GM19452 (cell line): ENCODE data around the gene ZEB2.
"Not testable (repeated sequence)": the region's sequence is repeated elsewhere in the genome, so short reads cannot be mapped to it uniquely, and the experiment has no call there.

ENCODE experiments used
- ATAC-seq: cut with Tn5 transposase; IDR thresholded peaks from one replicate; pipeline ENCODE4 v1.9.1; 2021; ENCODE audit not compliant: unreplicated experiment

Gene ZEB2

DNA sequence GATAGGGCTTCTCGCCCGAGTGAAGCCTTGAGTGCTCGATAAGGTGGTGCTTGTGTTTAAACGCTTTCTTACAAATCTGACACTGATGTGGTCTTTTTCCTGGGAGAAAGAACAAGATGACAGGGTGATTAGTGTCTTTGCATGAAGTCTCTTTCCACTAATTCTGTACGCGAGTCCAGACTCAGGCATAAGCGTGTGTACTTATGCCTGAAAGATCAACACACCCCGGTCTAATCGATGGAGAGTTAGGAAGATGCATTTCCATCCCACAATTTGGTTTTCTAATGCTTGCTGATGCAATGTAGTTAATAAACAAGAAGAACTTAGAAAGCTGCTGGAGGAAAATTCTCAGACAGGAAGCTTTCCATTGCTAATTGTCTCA, 130.0 kb downstream of the ZEB2 start:
- no peak for ATAC-seq

DNA sequence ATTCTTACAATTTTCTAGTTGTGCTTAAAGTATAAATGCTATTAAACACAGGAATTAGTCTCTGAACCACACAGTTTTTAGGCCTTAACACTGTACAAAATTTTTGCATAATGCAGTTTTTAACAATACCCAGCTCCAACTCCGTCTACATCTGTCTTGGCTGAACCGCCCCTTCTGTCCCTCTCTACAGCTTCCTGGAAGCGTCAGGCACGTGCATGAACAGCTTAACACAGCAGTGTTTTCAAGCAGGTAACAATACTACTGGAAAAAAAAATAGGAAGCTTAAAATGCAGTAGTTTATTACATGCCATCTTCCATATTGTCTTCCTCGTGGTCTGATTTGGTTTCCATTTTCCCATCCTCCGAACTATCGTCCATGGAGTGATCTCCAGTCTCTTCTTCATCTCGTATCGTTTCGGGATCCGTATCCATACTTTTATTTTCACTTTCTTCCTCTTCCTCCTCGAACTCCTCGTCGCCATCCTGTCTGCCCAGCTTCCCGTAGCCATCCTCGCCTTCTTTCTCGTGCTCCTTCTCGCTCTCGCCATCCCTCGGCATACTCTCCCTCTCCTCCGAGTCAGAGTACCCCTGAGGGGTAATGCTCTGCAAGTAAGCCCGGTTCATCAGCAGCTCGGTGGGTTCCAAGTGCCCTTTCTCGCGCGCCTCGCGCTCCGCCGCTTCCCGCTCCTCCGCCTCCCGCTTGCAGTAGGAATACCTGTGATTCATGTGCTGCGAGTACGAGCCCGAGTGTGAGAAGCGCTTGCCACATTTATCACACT, 130.6 kb downstream of the ZEB2 start:
- no peak for ATAC-seq

DNA sequence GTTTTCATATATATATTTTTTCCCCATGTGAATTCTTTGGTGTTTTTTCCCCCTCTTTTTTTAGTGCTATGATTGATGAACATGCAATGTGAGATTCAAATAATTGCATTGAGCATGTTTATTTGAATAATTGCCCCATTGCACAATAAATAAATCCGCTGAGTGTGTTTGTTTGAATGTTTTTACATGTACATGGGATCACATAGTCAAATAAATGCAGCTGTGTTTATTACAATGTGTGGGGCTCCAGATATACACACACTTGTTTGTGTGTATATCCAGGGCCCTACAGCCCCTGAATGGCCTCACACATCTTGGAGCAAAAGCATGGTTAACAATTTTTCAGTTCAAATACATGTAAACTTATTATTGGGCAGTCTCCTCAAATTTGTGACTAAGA, 134.5 kb downstream of the ZEB2 start:
- no peak for ATAC-seq

DNA sequence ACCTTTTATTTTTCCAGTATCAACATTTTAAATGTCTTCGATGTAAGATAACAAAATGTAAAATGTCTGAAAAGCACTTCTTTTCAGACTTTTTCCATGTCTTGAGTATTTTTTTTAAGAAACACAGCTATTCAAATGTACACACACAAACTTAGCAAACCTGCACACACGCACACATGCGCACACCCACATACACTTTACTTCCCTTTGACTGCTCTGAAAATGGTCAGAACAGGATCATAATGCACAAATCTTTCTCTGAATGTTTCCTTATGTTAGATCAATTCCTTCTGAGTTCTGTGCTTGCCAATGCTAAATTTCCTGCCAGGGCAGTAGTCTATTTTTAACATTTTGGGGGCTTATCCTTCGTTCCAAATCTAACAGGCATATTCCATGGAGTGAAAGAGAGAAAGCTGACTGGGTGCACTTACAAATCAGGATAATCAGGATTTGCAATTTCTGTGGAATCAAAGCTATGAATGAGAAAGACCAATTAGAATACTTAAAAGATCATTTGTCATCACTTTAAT, 136.3 kb downstream of the ZEB2 start:
- ATAC-seq, result no peak

DNA sequence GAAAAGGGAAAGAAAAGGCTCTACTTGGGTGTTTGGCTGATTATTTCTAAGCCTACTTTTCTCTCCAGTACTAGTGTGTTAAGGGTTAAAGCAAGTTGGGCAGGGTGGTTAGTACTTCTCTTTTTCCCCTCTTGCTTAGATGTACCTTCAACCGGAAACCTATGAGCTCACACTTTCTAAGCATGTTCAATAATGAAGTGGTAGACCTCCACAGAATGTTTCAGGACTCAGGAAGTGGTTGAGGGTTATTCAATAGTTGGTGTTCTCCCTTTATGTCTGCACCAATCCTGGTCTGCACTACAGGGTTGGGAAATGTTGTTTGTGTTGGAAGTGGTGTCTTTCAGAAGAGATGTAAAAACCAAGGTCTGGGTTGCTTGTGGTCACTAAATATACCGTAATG, 137.1 kb downstream of the ZEB2 start:
- peak; percentile 99 for ATAC-seq

DNA sequence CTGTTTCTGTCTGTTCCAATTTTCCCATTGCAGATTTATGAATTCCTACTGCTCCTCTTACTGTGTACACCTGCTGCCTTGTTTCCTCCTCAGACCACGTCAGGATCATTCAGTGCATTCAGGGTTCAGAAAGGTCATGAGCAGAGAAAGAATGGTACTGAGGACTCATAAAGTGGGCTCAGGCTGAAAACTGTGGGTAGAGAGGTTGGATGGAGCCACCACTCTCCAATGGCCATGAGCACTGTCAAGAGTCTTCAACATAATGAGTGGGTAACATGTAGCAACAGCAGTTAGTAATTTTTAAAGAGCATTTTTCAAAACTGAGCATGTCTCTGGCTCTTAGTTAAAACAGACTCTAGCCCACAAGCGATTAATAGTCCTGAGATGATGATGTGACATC, 138.2 kb downstream of the ZEB2 start:
- no peak for ATAC-seq

DNA sequence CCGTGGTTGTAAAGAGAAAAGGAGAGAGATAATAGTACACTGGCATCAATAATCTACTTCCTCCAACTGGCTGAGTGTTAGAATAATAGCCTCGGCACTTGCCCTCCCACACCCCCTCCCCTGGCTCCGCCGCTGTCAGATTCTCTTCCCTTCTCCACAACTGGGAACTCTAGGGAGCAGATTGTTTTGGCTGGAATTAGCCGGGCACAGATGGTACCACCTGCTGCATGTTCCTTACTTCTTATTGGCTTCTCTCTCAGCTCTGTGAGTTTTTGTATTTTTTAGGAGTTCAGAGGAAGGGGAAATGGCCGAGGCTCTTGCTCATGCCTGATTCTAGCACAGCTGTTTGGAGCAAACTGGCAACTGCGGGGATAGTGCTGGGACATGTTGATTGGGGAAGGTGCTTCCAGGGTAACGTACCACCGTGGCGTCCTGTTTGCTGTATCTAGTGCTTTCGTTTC, 140.0 kb downstream of the ZEB2 start:
- ATAC-seq, result no peak

DNA sequence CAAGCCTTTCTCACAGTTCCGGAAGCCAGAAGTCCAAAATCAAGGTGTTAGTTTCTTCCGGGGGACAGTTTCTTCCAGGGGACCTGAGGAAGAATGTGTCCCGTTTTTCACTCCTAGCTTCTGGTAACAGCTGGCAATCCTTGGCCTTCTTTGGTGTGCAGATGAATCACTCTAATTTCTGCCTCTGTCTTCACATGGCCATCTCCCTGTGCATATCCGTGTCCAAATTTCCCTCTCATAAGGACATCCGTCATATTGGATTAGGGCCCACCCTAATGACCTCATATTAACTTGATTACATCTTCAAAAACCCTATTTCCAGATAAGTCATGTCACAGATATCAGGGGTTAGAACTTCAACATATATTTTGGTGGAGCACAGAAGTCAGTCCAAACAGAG, 141.4 kb downstream of the ZEB2 start:
- no peak for ATAC-seq

DNA sequence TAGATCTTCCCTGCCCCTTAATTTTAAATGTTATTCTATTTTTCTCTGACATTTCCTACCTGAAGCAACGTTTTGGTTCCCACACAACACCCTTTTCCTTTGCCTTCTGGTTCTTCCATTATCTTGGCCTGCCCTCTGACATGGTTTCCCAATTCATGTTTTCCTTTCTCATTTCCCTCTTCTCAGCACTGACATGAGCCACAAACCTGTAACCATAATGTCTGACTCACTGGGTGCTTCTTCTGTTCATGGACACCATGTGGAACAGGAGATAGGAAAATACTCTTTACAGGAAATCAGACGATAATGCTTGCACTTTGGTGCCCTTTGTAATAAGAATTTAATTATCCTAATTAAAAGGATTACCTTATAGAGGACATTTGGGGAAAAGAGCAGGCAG, 142.0 kb downstream of the ZEB2 start:
- ATAC-seq, result no peak

DNA sequence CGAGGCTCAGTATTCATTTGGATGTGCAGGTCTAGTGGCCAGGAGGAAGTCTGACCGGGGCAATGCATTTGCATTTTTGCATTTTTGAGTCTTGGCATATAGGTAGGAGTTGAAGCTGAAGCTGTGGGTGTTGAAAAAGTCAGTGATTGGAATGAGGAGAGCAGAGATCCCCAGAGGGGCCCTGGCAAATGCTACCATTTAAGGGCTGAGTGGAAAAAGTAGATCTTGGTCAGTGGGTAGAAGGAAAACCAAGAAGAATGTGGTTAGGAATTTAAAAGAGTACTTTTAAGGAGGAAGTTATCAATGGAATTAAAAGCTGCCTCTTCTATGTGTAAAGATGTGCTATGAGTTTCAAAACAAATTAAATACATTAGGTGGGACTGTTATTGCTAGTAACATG, 143.0 kb downstream of the ZEB2 start:
- no peak for ATAC-seq

DNA sequence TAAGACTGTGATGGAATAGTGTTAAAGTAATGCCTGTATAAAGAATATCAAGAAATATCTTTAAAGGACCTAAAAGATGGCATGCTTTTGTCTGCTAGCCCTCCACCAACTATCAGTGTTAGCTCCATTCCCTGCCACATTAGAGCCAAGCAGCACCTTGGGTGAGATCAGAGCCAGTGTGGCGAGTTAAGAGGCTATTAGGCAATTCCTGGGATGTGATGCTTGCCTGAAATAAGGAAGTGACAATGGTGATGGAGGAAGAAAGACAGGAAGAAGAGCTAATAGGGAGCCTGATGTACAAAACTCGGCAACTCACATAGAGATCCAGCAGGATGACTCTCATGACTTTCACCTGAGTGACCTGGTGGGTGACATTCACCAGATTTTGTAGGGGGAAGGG, 143.5 kb downstream of the ZEB2 start:
- ATAC-seq, result no peak

DNA sequence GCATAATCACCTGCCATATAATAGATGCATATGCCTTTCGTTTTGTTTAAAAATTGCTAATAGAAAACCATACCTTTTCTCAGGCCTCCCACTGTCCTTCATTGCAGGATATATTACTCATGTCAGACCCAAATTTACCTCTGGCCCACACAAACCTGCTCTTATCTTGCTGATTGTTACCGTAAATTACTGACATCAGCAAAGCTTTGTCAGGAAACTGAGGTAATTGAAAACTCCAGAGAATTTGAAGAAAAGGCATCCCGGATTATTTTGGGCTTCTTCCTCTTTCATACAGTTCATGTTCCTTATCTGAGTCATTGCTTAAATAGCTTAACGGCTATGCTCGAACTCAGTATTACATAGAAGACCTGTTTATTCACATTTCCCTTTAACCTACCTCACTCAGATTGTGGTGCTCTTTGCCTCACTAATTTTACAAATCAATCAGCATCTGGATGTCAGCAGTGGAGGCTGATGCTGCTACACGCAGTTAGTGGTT, 145.7 kb downstream of the ZEB2 start:
- peak; percentile 61 for ATAC-seq

DNA sequence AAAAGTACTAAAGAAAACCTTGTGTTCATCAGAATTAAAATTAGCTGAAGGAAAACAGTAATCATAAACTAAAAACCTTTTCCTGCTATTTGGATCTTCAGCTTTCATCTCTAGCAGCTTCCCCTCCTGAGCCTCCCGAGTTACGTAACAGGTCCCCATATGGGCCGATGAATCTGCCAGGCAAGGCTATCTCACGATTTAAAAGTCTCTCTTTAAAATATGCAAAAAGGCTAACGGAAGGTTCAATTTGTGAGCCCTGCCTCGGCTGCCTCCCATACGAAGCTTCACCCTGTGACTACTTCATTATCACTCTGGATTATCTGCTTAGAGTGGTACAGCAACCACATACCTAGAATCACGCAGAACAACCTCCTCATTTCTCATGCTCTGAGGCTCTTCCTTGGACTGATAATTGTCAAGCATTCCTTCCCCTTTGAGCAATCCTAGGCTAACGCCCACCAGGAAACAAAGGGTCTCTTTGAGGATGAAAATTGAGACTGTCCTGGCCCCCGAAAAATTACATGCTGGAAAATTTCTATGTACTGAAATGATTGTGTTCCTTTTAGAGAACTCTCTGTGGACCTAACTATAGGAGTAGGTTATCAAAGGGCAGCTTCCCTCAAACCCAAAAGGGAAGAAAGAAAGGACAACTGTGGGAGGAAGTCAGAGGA, 147.4 kb downstream of the ZEB2 start:
- ATAC-seq, result no peak

DNA sequence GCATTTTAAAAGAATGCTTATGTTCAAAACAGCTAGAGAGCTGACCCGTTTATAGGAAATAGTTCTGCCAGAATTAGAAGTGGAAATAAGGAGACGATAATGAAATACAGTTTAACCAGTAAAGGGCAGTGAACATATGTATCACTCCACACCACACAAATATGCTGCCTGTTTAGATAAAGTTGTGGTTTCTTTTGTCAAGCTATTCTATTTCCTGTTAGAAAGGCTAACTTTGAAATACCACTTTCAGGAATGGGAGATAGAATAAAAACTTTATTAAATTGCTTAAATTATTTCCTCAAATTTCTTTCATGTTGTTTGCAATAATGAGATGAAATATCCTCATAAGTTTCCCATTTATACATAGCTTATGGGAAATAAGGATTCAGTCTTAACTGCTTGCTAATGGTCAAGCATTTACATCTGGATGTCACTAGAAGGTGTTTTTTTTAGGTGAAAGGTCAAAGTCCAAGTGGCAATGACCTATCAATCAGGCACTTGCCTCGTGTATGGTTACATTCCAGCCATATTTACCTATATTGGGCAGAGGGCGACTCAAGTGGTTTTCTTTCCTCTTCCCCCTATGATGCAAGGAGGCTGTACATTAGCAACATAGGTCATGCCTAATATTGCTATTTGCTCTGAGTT, 148.9 kb downstream of the ZEB2 start:
- no peak for ATAC-seq

DNA sequence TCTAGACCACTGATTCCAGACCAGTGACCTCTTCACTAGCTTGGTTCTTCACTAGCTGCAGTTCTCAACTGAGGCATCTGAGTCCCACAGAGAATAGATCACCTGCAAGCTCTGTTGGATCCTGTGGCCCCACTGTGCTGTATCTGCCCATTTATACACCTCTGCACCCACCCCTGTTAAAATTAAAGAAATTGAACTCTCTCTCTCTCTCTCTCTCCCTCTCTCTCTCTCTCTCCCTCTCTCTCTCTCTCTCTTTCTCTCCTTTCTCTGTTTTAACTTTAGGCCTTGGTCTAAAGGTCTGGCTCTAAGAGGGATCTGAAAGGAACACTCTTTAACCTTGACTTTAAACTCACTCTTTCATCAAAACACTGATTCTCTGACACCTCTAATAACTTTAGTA, 150.5 kb downstream of the ZEB2 start:
- no peak for ATAC-seq

DNA sequence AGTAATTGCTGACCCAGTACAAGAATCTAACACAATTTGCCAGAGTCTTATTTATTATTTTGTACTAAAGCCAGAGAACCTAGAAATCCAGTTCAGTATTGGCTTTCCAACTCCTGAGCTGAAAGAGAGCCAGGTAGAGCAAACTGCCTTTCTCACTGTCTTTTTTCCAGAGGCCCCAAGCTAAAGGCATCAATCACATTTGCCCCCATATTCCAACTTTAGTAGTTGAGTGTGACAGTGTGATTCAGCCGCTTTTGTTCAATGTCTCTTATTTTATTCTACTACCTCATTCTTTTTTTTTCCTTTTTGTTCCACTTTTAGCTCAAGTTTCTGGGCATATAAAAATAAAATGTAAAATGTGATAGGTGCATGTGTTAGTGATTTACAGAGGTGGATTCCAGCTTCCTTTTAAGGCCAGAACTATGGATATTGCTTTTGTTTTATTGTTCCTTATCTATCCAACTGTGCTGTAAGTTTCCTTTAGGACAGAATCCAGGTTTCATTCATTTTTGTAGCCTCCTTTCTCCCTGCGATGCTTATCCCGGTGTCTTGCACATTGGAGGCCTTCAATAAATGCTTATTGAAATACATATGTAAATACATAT, 153.0 kb downstream of the ZEB2 start:
- no peak for ATAC-seq

DNA sequence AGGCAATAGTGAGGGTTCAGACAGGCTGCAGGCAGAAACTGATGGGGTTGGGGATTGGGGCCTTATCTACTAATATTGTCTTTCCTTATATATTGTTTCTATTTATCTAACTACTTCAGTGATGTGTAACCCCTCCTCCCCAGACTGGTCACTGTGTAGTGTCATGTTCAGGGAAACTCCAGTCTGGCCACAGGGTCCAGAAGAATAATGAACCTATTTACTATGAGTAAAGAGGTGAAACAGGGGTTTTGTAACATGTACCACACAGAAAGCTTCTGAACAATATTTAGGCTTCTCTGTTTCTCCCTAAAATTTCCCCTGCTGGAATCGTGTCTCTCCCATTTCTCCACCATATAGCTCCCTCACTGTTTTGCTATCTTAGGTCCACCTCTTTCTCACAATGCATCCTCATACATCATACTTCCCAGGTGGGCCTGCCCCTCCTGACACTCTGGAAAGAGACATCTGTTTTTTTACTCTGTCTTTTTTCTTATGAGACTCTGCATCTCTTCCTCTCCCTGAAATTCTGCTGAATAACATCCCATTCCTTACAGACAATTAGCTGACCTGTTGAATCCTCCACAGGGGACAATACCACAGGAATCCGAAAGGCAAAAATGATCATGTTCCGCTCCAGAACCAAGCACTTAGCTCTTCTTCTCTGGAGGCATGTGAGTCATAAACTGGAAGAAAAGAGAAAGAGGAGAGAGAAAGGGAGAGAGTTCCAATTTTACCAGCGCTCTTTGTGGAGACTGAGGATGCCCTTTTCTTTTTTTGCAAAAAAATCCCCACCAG, 154.8 kb downstream of the ZEB2 start:
- ATAC-seq, result peak; percentile 82

DNA sequence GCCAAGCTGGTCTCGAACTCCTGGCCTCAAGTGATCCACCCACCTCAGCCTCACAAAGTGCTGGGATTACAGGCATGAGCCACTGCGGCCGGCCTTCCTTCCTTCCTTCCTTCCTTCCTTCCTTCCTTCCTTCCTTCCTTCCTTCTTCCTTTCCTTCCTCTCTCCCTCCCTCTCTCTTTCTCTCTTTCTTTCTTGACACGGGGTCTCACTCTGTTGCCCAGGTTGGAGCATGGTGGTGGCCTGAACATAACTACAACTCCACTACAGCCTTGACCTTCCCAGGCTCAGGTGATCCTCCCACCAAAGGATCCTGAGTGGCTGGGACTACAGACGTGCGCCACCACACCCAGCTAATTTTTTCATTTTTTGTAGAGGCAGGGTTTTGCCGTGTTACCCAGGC, 155.7 kb downstream of the ZEB2 start:
- not testable (repeated sequence) for ATAC-seq

DNA sequence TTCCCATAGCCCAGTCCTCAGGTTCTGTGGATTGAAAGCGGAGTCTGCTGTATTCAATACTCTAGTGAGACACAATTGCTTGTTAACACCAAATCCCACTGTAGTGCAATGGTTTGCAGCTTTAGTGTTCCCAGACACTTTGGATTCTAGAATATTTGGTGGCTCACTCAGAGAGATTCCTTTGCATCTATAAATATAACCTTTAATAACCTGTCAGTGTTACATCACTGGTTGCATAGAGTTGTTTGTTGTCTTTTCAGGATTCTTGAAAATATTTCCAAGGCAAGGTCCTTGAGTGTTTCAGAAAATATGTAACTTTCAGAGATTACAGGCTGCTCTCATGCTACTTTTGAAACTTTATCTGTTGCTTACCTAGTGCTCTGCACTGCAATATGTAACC, 157.5 kb downstream of the ZEB2 start:
- no peak for ATAC-seq

DNA sequence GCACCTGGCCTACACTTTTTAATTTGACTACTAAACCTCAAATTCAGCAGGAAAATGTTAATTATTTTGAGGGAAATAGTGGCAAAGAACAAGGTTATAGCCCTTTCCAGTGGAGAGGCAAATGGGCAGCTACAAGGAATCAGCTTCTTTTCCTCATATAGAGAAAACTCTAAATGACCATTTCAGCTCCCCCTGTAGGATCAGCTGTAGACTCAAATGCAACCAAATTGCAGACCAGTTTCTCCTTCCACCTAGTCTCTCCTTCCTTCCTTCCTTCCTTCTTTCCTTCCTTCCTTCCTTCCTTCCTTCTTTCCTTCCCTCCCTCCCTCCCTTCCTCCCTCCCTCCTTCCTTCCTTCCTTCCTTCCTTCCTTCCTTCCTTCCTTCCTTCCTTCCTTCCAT, 158.2 kb downstream of the ZEB2 start:
- no peak for ATAC-seq

DNA sequence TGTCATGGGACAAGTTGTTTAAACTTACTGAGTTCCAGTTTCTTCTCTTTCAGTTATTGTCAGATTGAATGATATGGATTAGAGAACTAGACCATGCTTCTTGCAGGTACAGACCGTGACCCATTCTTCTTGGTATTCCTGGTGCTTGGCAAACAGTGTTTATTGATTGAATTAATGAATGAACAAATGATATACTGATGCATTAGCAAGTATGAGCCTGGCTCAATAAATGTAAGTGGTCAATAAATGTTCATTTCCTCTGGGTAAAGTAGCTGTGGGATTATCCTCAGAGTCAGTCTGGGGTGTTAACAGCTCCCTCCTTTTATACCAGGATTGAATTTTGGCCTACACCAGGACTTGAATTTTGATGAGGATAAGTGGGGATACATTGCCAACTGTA, 160.2 kb downstream of the ZEB2 start:
- no peak for ATAC-seq
